ENCODE data around the gene HACD2.

Gene HACD2

GRCh38 chr3:123568875-123569274 lies 16.0 kb downstream of the HACD2 start:
- no peak for DNase-seq

GRCh38 chr3:123568034-123568433 lies 16.8 kb downstream of the HACD2 start:
- no peak for DNase-seq

- DNase-seq: no peak
These were observed 20.8 kb downstream of the HACD2 start for GRCh38 chr3:123564056-123564455.

- DNase-seq: no peak
These were observed 22.3 kb downstream of the HACD2 start for GRCh38 chr3:123562547-123562946.

GRCh38 chr3:123561188-123561587 lies 23.7 kb downstream of the HACD2 start:
- no peak for DNase-seq

GRCh38 chr3:123559040-123559861 lies 25.6 kb downstream of the HACD2 start:
- DNase-seq: peak; percentile 4

GRCh38 chr3:123553536-123553935 lies 31.3 kb downstream of the HACD2 start:
- no peak for DNase-seq

GRCh38 chr3:123552768-123553167 lies 32.1 kb downstream of the HACD2 start:
- no peak for DNase-seq

GRCh38 chr3:123552095-123552714 lies 32.6 kb downstream of the HACD2 start:
- DNase-seq: no peak

GRCh38 chr3:123547881-123548519 lies 36.9 kb downstream of the HACD2 start:
- no peak for DNase-seq

- no peak for DNase-seq
These were observed 38.6 kb downstream of the HACD2 start for GRCh38 chr3:123546133-123546755.

- DNase-seq: no peak
These were observed 40.9 kb downstream of the HACD2 start for GRCh38 chr3:123543950-123544349.

- no peak for DNase-seq
These were observed 44.6 kb downstream of the HACD2 start for GRCh38 chr3:123540285-123540684.

GRCh38 chr3:123536153-123536895 lies 48.5 kb downstream of the HACD2 start:
- no peak for DNase-seq

GRCh38 chr3:123535580-123535979 lies 49.3 kb downstream of the HACD2 start:
- DNase-seq: no peak

- no peak for DNase-seq
These were observed 50.6 kb downstream of the HACD2 start for GRCh38 chr3:123534264-123534663.

- DNase-seq: no peak
These were observed 51.2 kb downstream of the HACD2 start for GRCh38 chr3:123533554-123534159.

GRCh38 chr3:123528130-123528529 lies 56.7 kb downstream of the HACD2 start:
- DNase-seq: no peak

GRCh38 chr3:123527046-123527445 lies 57.8 kb downstream of the HACD2 start:
- no peak for DNase-seq

GRCh38 chr3:123526474-123526873 lies 58.4 kb downstream of the HACD2 start:
- DNase-seq: no peak

- DNase-seq: no peak
These were observed 59.4 kb downstream of the HACD2 start for GRCh38 chr3:123525433-123525832.

GRCh38 chr3:123524981-123525380 lies 59.9 kb downstream of the HACD2 start:
- no peak for DNase-seq
